Tibial artery (tissue), 4 donors: ENCODE measurements around the gene HMGCL.
"Not testable (repeated sequence)": the region's sequence is repeated elsewhere in the genome, so short reads cannot be mapped to it uniquely, and the experiment has no call there.

Source experiments
- DNase-seq, 2 donors: peaks; one replicate each; pipeline ENCODE4 v3.0.0-alpha.2; 2019
- H3K27ac ChIP-seq, 2 donors: fragments of 200-600 bp; sonication (generic) in 1 of 2; 1 replicate in 1 of 2; 2 replicates in 1 of 2; pipeline ENCODE4 v1.5.1; 2018 to 2019; ENCODE audit warnings: mild to moderate bottlenecking in 1 of 2
- H3K27me3 ChIP-seq, 2 donors: fragments of 200-600 bp; sonication (generic) in 1 of 2; one replicate each; pipeline versions ENCODE4 v1.5.1 to v1.6.0; 2016 to 2019
- H3K36me3 ChIP-seq, 3 donors: fragments of 200-600 bp; sonication (generic) in 2 of 3; one replicate each; pipeline ENCODE4 v1.5.1; 2016 to 2019; ENCODE audit warnings: mild to moderate bottlenecking in 2 of 3
- H3K4me1 ChIP-seq, 4 donors: fragments of 200-600 bp; sonication (generic) in 2 of 4; 1 replicate in 3 of 4; 2 replicates in 1 of 4; pipeline ENCODE4 v1.5.1; 2016 to 2019
- H3K4me3 ChIP-seq, 2 donors: fragments of 200-600 bp; sonication (generic) in 1 of 2; 1 replicate in 1 of 2; 2 replicates in 1 of 2; pipeline ENCODE4 v1.5.1; 2018 to 2019; ENCODE audit warnings: mild to moderate bottlenecking in 2 of 2
- H3K9me3 ChIP-seq, 3 donors: fragments of 200-600 bp; sonication (generic) in 1 of 3; one replicate each; pipeline ENCODE4 v1.5.1; 2016 to 2019
- intact Hi-C: fragments of 100-400 bp; cut with DNase I; formaldehyde crosslinking; loops from one replicate; pipeline ENCODE4 v1.15.0; 2023; ENCODE audit warnings: low total_unique reads
- TF ChIP-seq, protein P1 (sequence below), 2 experiments: fragments of 200-600 bp in 1 of 2; fragments of 450-650 bp in 1 of 2; IDR thresholded peaks; one replicate each; pipeline ENCODE4 v1.5.1; 2017 to 2019; ENCODE audit warnings: antibody characterized with exemption in 2 of 2, mild to moderate bottlenecking in 1 of 2, moderate library complexity in 1 of 2

The HMGCL gene

DNA sequence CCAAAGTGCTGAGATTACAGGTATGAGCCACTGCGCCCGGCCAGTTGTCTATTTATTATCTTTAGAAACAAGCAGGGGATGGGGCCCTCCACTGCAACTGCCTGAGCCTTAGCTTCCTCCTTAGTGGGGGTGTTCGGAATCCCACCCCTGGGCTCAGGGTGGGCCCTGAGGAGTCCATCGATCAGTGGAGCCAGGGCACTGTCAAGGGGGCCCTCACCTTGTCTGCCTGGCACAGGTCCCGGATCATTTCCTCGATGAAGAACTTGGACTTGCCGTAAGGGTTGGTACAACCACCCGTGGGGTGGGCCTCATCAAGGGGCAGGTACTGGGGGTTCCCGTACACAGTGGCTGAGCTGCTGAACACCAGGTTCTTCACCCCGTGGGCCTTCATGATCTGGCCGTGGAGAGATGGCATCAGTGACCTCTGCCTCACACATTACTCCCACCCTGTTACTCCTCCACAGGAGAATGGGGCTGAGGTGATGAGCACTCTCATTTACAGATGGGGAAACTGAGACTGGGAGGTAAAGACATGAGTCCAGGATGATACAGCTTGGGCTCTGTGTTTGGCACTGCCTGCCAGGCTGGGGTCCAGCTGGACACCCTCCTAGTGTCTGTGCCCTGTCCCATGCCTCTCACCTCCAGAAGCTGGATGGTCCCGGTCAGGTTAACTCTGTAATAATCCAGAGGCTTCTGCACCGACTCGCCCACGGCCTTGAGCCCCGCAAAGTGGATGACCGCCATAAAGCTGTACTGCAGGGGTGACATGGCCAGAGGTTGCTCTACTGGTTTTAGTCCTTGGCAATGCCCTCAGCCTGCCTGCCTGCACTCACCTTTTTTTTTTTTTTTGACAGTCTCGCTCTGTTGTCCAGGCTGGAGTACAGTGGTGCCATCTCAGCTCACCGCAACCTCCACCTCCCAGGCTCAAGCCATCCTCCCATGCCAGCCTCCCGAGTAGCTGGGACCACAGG is 27.5 kb downstream of the HMGCL start:
- Histone ChIP-seq H3K4me3 (no peak overlapping the region), H3K27me3 (no peaks in the 10 kb centered on the region), H3K27ac (no peak overlapping the region), H3K36me3 (peaks cover 0 to 61% (median 29%) of the 10 kb centered on the region in 3 donors), H3K9me3 (no peaks in the 10 kb centered on the region), H3K4me1 (peaks cover 0 to 40% (median 25%) of the 10 kb centered on the region in 4 donors)
- TF ChIP-seq, protein P1, sequence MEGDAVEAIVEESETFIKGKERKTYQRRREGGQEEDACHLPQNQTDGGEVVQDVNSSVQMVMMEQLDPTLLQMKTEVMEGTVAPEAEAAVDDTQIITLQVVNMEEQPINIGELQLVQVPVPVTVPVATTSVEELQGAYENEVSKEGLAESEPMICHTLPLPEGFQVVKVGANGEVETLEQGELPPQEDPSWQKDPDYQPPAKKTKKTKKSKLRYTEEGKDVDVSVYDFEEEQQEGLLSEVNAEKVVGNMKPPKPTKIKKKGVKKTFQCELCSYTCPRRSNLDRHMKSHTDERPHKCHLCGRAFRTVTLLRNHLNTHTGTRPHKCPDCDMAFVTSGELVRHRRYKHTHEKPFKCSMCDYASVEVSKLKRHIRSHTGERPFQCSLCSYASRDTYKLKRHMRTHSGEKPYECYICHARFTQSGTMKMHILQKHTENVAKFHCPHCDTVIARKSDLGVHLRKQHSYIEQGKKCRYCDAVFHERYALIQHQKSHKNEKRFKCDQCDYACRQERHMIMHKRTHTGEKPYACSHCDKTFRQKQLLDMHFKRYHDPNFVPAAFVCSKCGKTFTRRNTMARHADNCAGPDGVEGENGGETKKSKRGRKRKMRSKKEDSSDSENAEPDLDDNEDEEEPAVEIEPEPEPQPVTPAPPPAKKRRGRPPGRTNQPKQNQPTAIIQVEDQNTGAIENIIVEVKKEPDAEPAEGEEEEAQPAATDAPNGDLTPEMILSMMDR (IDR thresholded peaks at IDR 0.05): no peak
- no peak for DNase-seq
- intact Hi-C loops: no loop called here

DNA sequence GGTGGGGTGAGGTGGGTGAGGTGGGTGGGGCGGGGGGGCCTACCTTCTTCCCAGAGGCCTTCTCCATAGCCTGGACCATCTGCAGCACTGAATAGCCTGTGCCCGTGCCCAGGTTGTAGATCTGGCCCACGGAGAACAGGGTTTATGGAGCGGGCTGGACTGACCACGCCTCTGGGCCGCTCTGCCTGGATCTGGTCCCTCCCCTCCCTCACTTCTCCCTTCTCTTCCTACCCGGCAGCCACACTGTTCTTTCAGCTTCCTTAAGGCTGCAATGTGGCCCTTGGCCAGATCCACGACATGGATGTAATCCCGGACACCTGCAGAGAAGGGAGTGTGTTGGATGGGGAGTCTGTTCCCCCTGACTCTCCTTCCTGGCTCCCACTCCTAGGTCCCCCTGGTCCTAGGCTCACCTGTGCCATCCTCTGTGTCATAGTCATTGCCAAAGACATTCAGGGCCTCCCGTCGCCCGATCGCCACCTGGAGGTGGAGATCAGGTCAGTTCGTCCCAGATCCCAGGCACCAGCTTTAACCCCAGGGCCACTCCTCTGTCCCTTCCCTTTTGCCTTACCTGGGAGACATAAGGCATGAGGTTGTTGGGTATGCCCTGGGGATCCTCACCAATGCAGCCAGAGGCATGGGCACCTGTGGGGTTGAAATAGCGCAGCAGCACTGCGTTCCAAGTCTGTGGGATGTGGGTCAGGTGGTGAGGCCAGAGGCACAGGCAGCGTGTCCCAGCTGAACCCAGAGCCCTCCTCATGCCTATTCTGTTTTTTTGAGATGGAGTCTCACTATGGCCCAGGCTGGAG is 28.6 kb downstream of the HMGCL start:
- DNase-seq: no peak
- Histone ChIP-seq H3K27ac (no peak overlapping the region), H3K4me1 (peaks cover 0 to 48% (median 35%) of the 10 kb centered on the region in 4 donors), H3K36me3 (peaks cover 0 to 59% (median 29%) of the 10 kb centered on the region in 3 donors), H3K4me3 (no peak overlapping the region), H3K9me3 (no peaks in the 10 kb centered on the region), H3K27me3 (no peaks in the 10 kb centered on the region)
- intact Hi-C loops: no loop called here
- TF ChIP-seq, protein P1 (IDR thresholded peaks at IDR 0.05): no peak

DNA sequence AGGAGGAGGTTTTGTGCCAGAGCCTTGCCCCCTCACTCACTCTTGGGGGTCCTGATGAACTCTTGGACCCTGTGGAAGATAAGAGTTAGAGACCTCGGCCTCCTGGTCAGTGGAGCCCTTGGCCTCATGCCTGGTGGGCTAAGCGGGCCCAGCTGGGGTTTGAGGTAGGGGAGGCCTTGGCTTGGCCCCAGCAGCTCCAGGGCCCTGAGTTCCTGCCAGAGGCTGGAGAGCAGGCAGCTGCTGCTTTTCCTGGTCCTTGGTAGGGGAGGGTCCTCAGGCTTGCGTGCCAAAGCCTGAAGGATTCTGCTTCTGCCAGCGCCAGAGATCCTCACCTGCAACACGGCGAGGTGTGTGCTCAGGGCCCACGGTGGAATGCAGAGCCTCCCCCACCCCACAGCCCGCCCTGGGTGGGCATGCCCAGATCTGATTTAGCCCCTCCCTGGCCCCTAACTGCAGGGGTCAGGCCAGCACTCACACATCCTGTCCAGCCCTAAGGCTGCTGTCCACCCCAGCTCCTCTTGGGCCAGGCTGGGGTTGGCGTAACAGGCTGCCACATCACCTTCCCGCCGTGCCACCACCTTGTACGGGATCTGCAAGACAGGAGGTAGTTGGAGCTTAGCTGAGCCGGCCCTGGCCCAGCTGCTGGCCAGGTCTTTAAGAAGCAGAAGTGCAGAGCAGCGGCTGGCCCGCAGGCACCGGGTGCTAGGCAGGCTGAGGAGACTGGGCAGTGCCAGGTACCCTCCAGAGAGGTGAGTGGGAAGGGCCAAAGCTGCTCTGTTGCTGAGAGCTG is 29.4 kb downstream of the HMGCL start:
- Histone ChIP-seq H3K4me3 (no peak overlapping the region), H3K27me3 (no peaks in the 10 kb centered on the region), H3K27ac (no peak overlapping the region), H3K36me3 (peaks cover 0 to 59% (median 29%) of the 10 kb centered on the region in 3 donors), H3K9me3 (no peaks in the 10 kb centered on the region), H3K4me1 (peaks cover 0 to 44% (median 33%) of the 10 kb centered on the region in 4 donors)
- intact Hi-C loops: no loop called here
- no peak for DNase-seq
- TF ChIP-seq, protein P1 (IDR thresholded peaks at IDR 0.05): no peak

DNA sequence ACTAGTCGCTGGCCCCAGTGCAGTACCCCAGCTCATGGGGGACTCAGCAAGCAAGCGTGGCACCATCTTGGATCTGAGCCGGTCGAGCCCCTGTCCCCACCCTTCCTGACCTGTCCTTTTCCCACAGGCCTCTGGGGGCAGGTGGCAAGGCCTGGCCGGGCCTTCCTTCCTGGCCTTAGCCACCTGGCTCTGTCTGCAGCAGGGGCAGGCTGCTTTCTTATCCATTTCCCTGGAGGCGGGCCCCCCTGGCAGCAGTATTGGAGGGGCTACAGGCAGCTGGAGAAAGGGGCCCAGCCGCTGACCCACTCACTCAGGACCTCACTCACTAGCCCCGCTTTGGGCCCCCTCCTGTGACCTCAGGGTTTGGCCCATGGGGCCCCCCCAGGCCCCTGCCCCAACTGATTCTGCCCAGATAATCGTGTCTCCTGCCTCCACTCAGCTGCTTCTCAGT is 30.5 kb downstream of the HMGCL start:
- Histone ChIP-seq H3K4me1 (peaks cover 0 to 48% (median 36%) of the 10 kb centered on the region in 4 donors), H3K36me3 (peaks cover 0 to 59% (median 29%) of the 10 kb centered on the region in 3 donors)
- DNase-seq, H3K27me3 ChIP-seq, H3K4me3 ChIP-seq, H3K9me3 ChIP-seq, intact Hi-C loops, H3K27ac ChIP-seq: not testable (repeated sequence)

DNA sequence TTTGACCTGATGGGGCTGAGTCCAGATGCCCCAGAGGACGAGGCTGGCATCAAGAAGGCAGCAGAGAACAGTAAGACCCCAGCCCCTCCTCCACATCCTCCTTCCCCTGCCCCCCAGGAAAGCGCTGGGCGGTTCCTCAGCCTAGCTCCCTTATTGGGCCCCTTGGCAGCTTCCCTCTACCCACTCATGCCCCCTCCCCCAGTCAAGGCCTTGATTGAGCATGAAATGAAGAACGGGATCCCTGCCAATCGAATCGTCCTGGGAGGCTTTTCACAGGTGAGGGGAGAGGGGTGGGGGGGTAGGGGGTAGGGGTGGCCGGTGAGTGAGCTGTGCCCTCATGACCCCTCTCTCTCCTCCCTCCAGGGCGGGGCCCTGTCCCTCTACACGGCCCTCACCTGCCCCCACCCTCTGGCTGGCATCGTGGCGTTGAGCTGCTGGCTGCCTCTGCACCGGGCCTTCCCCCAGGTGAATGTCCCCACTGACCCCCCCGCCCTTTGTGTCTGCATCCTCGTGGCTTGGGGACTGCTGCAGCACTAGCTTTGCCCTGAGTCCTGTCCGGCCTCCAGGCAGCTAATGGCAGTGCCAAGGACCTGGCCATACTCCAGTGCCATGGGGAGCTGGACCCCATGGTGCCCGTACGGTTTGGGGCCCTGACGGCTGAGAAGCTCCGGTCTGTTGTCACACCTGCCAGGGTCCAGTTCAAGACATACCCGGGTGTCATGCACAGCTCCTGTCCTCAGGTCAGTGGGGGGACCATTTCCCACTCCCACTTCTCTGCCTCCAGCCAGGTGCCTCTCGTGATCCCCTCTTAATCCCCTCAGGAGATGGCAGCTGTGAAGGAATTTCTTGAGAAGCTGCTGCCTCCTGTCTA is 31.1 kb downstream of the HMGCL start:
- intact Hi-C loops: no loop called here
- Histone ChIP-seq H3K4me1 (peaks cover 0 to 41% (median 31%) of the 10 kb centered on the region in 4 donors), H3K36me3 (peaks cover 0 to 59% (median 29%) of the 10 kb centered on the region in 3 donors), H3K27ac (no peak overlapping the region), H3K4me3 (no peak overlapping the region), H3K9me3 (no peaks in the 10 kb centered on the region), H3K27me3 (no peaks in the 10 kb centered on the region)
- TF ChIP-seq, protein P1 (IDR thresholded peaks at IDR 0.05): no peak
- no peak for DNase-seq
